ENCODE results near the gene CRYGB. TPM values are rescaled to one million over a fixed set of nuclear protein-coding genes. Genes with fewer than 3 reads are reported as not detected.
"Not testable (repeated sequence)": the region's sequence is repeated elsewhere in the genome, so short reads cannot be mapped to it uniquely, and the experiment has no call there.

The CRYGB gene
- total RNA-seq, 1 donor from 2014 or later = not detected

DNA sequence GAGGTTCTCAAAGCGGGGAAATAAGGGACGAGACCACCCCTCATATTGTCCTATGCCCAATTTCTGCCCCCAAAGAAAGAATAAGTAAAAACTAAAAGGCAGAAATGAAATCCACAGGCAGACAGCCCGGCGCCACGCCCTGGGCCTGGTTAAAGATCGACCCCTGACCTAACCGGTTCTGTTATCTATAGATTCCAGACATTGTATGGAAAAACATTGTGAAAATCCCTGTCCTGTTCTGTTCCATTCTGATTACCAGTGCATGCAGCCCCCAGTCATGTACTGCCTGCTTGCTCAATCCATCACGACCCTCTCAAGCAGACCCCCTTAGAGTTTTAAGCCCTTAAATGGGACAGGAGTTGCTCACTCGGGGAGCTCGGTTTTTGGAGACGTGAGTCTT is 28.6 kb downstream of the CRYGB start:
- not testable (repeated sequence) for DNase-seq (ENCODE audit: low spot score)

DNA sequence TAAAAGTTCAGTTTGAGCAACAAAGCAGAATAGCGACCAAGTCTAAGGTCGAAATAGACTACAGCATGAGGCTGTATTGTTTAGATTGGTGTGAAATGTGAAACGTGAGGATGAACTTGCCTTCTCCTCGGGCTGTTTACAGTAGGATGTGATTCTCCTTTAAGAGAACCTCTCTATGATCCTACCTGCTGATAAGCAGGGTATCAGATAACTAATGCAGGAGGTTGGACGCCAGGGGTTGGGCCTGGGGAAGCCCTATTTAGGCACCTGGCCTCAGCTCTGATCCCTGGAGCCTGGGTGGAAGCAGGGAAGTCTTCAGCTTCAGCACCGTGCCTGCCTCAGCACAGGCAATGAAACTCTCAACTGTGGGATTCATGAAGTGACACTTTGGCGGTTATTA is 33.0 kb downstream of the CRYGB start:
- DNase-seq (ENCODE audit: low spot score) = no peak

DNA sequence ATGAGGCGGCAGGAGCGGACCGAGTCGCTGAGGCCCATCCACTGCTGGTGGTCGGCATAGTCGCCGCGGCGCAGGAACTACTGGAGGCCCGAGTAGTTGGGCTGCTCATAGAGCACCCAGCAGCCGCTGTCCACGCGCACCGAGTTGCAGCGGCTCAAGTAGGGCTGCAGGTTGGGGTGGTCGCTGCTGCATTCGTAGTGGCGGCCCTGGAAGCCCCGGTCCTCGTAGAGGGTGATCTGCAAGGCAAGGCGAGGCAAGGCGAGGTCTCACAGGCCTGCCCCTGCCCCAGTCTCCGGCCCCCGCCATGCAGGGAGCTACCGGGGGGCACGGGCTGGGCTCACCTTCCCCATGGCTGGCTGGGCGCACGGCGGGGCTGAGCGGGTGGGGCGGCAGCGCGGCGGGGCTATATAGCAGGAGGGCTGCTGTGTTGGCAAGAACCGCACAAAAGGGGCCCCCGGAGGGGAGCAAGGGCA is 33.6 kb downstream of the CRYGB start:
- DNase-seq (ENCODE audit: low spot score) = not testable (repeated sequence)

DNA sequence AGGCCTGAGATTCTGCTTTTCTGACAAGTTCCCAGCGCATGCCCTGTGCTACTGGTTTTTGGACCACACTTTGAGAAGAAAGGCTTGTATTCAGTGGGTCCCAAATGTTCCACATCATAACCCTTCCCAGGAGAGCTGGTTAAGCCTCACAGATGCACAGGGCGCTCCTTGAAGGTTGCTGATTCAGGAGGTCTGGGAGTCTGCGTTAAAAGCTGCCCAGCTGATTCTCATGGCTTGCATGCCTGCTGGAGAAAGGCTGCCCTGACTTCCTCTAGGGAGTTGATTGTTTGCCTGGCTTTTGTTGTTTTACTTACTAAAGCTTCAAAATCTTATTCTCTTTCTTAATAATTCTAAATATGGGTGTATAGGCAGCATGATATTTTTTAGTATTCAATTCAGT is 42.3 kb downstream of the CRYGB start:
- DNase-seq (ENCODE audit: low spot score) = no peak

DNA sequence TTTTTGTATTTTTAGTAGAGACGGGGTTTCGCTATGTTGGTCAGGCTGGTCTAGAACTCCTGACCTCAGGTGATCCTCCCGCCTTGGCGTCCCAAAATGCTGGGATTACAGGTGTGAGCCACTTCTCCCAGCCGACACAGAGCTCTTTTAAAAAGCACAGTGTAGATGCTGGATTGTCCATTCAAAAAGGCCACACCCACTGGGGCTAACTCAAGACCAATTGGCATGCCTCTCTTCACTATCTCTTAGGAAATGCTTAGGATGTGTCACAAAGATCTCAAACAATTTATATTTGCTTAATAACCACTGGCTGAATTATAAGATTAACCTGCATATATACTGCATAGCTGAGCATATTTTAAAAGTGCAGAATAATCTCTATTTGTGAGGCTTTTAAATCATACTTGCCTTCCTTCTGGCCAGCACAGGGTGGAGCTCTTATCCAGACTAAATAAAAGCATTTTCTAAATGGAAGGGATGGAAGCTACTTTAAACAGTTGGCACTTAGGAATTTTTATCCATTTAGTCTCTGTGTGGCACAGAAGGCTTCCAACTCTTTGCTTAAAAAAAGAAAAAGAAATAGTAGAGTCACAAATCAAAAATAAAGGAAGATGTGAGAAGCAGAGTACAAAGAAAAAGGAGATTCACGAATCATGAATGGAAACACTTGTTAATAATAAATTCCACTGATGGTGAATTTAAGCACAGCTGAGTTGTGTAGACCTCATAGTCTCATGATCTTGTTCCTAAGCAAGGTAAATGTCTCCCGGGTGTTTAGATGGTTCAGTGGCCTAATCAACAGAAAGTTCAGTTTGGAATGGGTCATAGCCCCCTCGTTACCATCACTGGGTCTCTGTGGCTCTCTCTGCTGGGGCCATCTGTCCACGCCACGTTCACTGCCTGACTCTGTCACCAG is 44.0 kb downstream of the CRYGB start:
- no peak for DNase-seq (ENCODE audit: low spot score)

DNA sequence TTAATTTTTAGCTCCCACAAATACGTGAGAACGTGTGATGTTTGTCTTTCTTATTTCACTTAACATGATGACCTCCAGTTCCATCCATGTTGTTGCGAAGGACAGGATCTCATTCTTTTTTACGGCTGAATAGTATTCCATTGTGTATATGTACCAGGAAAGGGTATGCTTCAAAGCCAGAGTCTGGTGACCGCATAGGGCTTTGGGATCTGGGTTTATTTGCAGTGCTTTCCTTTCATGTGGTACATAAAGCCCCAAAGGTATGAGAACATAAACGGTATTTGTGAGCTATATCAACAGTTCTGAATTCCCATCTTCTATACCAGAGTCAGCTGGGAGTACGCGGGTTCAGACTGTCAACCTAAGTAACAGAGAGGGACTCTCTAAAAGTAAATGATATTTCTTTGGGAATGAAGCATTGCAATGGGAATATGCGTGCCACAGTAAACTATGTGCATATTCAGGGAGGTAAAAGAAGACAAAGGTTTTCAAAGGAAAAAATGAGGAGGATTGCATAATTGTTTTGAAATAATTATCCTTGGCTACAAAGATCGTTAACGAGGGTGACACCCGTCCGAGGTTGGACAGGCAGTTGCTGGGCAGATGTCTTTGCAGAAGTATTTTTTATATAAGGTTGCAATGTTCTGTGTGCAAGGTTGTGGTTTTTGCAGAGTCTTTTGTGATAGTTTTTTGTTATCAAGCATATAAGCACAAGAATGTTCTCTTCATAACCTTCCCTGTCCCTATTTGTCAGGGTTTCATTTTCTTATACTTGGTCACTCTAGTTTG is 46.1 kb downstream of the CRYGB start:
- no peak for DNase-seq (ENCODE audit: low spot score)

DNA sequence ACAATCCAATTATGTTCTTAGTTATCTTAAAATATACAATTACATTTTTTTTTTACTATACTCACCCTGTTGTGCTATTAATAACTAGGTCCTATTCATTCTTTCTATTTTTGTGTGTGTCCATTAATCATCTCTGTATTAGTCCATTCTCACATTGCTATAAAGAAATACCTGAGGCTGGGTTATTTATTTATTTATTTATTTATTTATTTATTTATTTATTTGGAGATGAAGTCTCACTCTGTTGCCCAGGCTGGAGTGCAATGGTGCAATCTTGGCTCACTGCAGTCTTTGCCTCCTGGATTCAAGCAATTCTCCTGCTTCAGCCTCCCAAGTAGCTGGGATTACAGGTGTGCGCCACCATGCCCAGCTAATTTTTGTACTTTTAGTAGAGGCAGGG is 47.3 kb downstream of the CRYGB start:
- DNase-seq (ENCODE audit: low spot score) = not testable (repeated sequence)

DNA sequence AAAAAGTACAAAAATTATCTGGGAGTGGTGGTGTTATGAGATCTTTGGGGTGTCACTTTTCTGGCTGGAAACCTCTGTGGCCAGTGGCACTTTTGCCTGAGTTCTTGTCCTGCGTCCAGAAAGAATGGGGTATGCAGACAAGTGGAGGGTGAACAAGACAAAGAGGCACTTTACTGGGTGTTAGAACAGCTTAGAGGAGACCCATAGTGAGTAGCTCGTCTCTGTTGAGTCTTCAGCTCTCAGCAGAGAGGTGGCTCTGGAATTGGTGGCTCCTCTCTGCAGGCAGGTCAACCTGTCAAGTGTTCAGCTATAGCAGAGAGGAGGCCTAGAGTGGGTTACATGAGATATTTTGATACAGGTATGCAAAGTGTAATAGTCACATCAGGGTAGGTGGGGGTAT is 47.7 kb downstream of the CRYGB start:
- DNase-seq (ENCODE audit: low spot score) = no peak

DNA sequence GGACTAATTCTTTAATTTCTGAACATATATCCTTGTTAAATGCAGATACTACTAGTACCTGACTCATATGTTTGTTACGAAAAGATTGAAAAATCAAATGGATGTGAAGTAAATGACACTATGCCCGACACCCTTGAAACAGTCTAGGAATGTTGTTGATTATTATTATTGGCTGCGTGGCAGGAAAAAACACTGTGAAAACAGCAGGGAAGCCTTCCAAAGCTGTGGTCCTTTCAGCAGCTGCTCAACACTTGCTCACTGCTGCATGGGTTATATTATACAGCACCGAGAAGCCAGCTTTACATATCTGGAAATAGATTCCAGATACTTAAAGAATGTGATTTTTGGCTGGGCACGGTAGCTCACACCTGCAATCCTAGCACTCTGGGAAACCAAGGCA is 48.2 kb downstream of the CRYGB start:
- DNase-seq (ENCODE audit: low spot score) = no peak

DNA sequence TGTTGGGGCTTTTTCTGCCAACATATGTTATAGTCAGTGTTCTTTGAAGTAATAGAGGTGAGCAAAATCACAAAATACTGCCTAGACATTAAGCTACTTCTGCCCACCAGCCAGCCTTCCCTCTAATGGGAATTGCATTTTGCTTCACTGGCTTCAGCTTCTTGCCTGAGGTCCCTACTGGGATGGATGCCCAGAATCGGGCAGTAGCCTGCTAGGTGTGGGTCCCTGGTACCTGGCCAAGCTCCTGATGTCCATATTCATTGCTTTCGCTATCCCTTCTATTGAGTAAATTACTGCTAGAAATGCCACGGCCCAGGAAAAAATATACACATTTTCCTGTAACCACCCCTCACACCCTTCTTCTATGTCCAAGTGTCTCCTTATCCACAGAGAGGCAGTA is 48.6 kb downstream of the CRYGB start:
- no peak for DNase-seq (ENCODE audit: low spot score)

DNA sequence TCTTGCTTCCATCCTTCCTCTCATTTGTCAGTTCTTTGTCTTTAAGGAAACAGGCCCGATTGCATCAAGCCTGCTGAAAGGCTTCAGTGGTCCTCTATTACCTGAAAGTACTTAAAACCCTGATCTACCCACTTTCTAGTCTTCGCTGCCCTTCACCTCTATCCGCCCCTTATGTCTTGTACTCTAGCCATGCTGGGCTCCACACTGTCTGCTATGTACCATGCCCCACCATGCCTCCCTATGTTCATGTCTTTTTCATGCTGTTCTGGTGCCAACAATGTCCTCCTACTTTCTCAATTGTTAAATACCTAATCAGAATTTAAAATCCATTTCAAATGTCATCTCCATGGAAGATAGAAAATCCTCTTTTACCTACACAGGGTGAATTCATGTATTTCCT is 49.9 kb downstream of the CRYGB start:
- DNase-seq (ENCODE audit: low spot score) = no peak

DNA sequence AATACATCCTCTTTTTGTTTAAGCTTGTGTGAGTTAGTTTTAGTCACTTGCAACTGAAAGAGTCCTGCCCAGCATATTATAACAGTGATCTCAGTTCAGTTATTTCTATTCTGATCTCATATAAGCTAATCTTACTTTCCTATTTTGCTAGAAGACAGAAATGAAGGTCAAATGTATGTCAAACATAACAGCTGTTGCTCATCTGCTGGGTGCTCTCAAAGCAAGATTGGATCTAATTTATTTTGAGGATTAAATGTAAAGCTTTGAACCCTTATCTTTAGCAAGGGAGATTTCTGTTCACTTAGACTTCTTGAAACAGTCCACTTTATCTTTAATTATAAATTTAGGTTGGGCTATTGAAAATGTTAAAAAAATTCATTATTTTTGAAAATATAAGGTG is 52.8 kb downstream of the CRYGB start:
- DNase-seq (ENCODE audit: low spot score) = no peak

Other genes starting within 250 kb of the CRYGB start
- 10.4 TPM for gene PLEKHM3, start 120.6 kb downstream of the CRYGB start, total RNA-seq
- not detected for gene CRYGD, start 21.6 kb downstream of the CRYGB start, total RNA-seq
- gene CRYGC, start 16.3 kb downstream of the CRYGB start, total RNA-seq = not detected
- not detected for gene CRYGA, start 17.4 kb upstream of the CRYGB start, total RNA-seq
- not detected for gene C2orf80, start 43.9 kb upstream of the CRYGB start, total RNA-seq
- gene IDH1, start 108.9 kb upstream of the CRYGB start, total RNA-seq = 239 TPM
- gene PIKFYVE, start 120.1 kb upstream of the CRYGB start, total RNA-seq = 23.3 TPM

Measured in mucosa of gallbladder (tissue), 1 donor.